Middle frontal gyrus (tissue), 1 donor: ENCODE measurements around the gene RRP15.
A peak's percentile ranks its signal among the peaks of the same experiment; 100 is the strongest.
"Not testable (repeated sequence)": the region's sequence is repeated elsewhere in the genome, so short reads cannot be mapped to it uniquely, and the experiment has no call there.

Source experiments
- DNase-seq: peaks from one replicate; pipeline ENCODE4 v3.0.0-alpha.2; 2015; ENCODE audit warnings: low spot score; ENCODE audit errors: extremely low spot score

The RRP15 gene

GRCh38 chr1:218296162-218296561, 11.1 kb downstream of the RRP15 start:
- DNase-seq: no peak

GRCh38 chr1:218297461-218297860, 12.4 kb downstream of the RRP15 start:
- no peak for DNase-seq

- no peak for DNase-seq
Measured at GRCh38 chr1:218297867-218298266, 12.8 kb downstream of the RRP15 start.

- DNase-seq: no peak
Measured at GRCh38 chr1:218298398-218298797, 13.3 kb downstream of the RRP15 start.

- peak; percentile 24 for DNase-seq
Measured at GRCh38 chr1:218299416-218299815, 14.3 kb downstream of the RRP15 start.

- DNase-seq: no peak
Measured at GRCh38 chr1:218301217-218301616, 16.1 kb downstream of the RRP15 start.

GRCh38 chr1:218302155-218302554, 17.1 kb downstream of the RRP15 start:
- no peak for DNase-seq

GRCh38 chr1:218303176-218303879, 18.2 kb downstream of the RRP15 start:
- no peak for DNase-seq

- no peak for DNase-seq
Measured at GRCh38 chr1:218304281-218305039, 19.4 kb downstream of the RRP15 start.

- no peak for DNase-seq
Measured at GRCh38 chr1:218305472-218306064, 20.5 kb downstream of the RRP15 start.

- no peak for DNase-seq
Measured at GRCh38 chr1:218312509-218312908, 27.4 kb downstream of the RRP15 start.

GRCh38 chr1:218314316-218314715, 29.2 kb downstream of the RRP15 start:
- no peak for DNase-seq

- no peak for DNase-seq
Measured at GRCh38 chr1:218315638-218316037, 30.5 kb downstream of the RRP15 start.

GRCh38 chr1:218317061-218317460, 32.0 kb downstream of the RRP15 start:
- DNase-seq: no peak

GRCh38 chr1:218320182-218320581, 35.1 kb downstream of the RRP15 start:
- DNase-seq: not testable (repeated sequence)

GRCh38 chr1:218322762-218323161, 37.7 kb downstream of the RRP15 start:
- DNase-seq: no peak

GRCh38 chr1:218323568-218324225, 38.6 kb downstream of the RRP15 start:
- no peak for DNase-seq

GRCh38 chr1:218324226-218324580, 39.1 kb downstream of the RRP15 start:
- no peak for DNase-seq

GRCh38 chr1:218328769-218329168, 43.7 kb downstream of the RRP15 start:
- no peak for DNase-seq

GRCh38 chr1:218330043-218330623, 45.0 kb downstream of the RRP15 start:
- no peak for DNase-seq

- DNase-seq: no peak
Measured at GRCh38 chr1:218332416-218332815, 47.3 kb downstream of the RRP15 start.

GRCh38 chr1:218336328-218336727, 51.2 kb downstream of the RRP15 start:
- DNase-seq: no peak
